HEK293 (cell line): ENCODE results near the gene RASA1.

Experiments used
- CTCF ChIA-PET: fragments of 350-600 bp; formaldehyde crosslinking; extraction: SDS; loops from one replicate; lab custom pipeline; 2021; ENCODE audit warnings: antibody characterized with exemption; lab: Yijun Ruan, JAX
- POLR2A ChIA-PET: fragments of 300-600 bp; formaldehyde crosslinking; extraction: SDS; loops from one replicate; lab custom pipeline; 2020; ENCODE audit warnings: antibody characterized with exemption, inconsistent platforms; lab: Yijun Ruan, JAX
- H3K27ac ChIP-seq: fragments of 200-500 bp; sonication (Bioruptor generic); 2 replicates; pipeline ENCODE4 v1.5.1; 2014; ENCODE audit warnings: low read depth, low read length, control low read depth, inconsistent platforms; ENCODE audit errors: extremely low read depth
- H3K36me3 ChIP-seq, 2 experiments: fragments of 200-500 bp in 1 of 2; sonication (Bioruptor generic) in 1 of 2; 1 replicate in 1 of 2; 2 replicates in 1 of 2; pipeline ENCODE4 v1.5.1; 2014 to 2017; ENCODE audit warnings: inconsistent platforms in 2 of 2, low read length in 2 of 2; ENCODE audit not compliant: control insufficient read depth in 2 of 2, insufficient read depth in 1 of 2
- H3K4me1 ChIP-seq: fragments of 200-500 bp; sonication (Bioruptor generic); 2 replicates; pipeline ENCODE4 v1.5.1; 2014; ENCODE audit warnings: mild to moderate bottlenecking, low read length, inconsistent platforms; ENCODE audit not compliant: control insufficient read depth, insufficient read depth
- H3K4me3 ChIP-seq: 2 replicates; pipeline ENCODE4 v1.5.1; 2011; ENCODE audit warnings: low read depth, mild to moderate bottlenecking, control low read depth, low read length, moderate library complexity
- H3K9me3 ChIP-seq: fragments of 200-500 bp; sonication (Bioruptor generic); 2 replicates; pipeline ENCODE4 v1.5.1; 2014; ENCODE audit warnings: low read depth, low read length, inconsistent platforms; ENCODE audit not compliant: control insufficient read depth, insufficient read depth
- ATF2 ChIP-seq: fragments of 450-650 bp; formaldehyde crosslinking; IDR thresholded peaks from 2 replicates; pipeline ENCODE4 v1.5.1; 2016; ENCODE audit warnings: missing biosample characterization, missing genetic modification characterization, low read depth
- EGR2 ChIP-seq: fragments of 450-650 bp; formaldehyde crosslinking; IDR thresholded peaks from 2 replicates; pipeline ENCODE4 v1.5.1; 2016; ENCODE audit warnings: low read depth, missing biosample characterization, missing genetic modification characterization
- GLIS2 ChIP-seq: fragments of 450-650 bp; formaldehyde crosslinking; IDR thresholded peaks from 2 replicates; pipeline ENCODE4 v1.5.1; 2016; ENCODE audit warnings: missing biosample characterization, missing genetic modification characterization
- KLF9 ChIP-seq: fragments of 450-650 bp; formaldehyde crosslinking; IDR thresholded peaks from 2 replicates; pipeline ENCODE4 v1.5.1; 2016; ENCODE audit warnings: missing biosample characterization, missing genetic modification characterization, low read depth
- PRDM2 ChIP-seq: fragments of 450-650 bp; formaldehyde crosslinking; IDR thresholded peaks from 2 replicates; pipeline ENCODE4 v1.5.1; 2016; ENCODE audit warnings: missing biosample characterization, missing genetic modification characterization, borderline replicate concordance
- REPIN1 ChIP-seq: fragments of 450-650 bp; formaldehyde crosslinking; IDR thresholded peaks from 2 replicates; pipeline ENCODE4 v1.5.1; 2017; ENCODE audit warnings: missing biosample characterization, missing genetic modification characterization, low read depth
- YY1 ChIP-seq: fragments of 450-650 bp; formaldehyde crosslinking; IDR thresholded peaks from 2 replicates; pipeline ENCODE4 v1.5.1; 2018; ENCODE audit warnings: missing biosample characterization, missing genetic modification characterization
- YY2 ChIP-seq: fragments of 450-650 bp; formaldehyde crosslinking; IDR thresholded peaks from 2 replicates; pipeline ENCODE4 v1.5.1; 2016; ENCODE audit warnings: missing biosample characterization, missing genetic modification characterization
- ZBTB17 ChIP-seq: fragments of 450-650 bp; formaldehyde crosslinking; IDR thresholded peaks from 2 replicates; pipeline ENCODE4 v1.5.1; 2016; ENCODE audit warnings: missing biosample characterization, missing genetic modification characterization
- ZBTB20 ChIP-seq: fragments of 450-650 bp; formaldehyde crosslinking; IDR thresholded peaks from 2 replicates; pipeline ENCODE4 v1.5.1; 2016; ENCODE audit warnings: missing biosample characterization, missing genetic modification characterization
- ZFP37 ChIP-seq: fragments of 450-650 bp; formaldehyde crosslinking; IDR thresholded peaks from 2 replicates; pipeline ENCODE4 v1.5.1; 2016; ENCODE audit warnings: missing biosample characterization, missing genetic modification characterization
- ZNF350 ChIP-seq: fragments of 450-650 bp; formaldehyde crosslinking; IDR thresholded peaks from 2 replicates; pipeline ENCODE4 v1.5.0; 2017; ENCODE audit warnings: missing biosample characterization, mild to moderate bottlenecking, missing genetic modification characterization
- ZNF416 ChIP-seq: fragments of 450-650 bp; formaldehyde crosslinking; IDR thresholded peaks from 2 replicates; pipeline ENCODE4 v1.5.1; 2016; ENCODE audit warnings: missing biosample characterization, missing genetic modification characterization
- ZNF530 ChIP-seq: fragments of 450-650 bp; formaldehyde crosslinking; IDR thresholded peaks from 2 replicates; pipeline ENCODE4 v1.5.1; 2016; ENCODE audit warnings: low read depth, missing biosample characterization, missing genetic modification characterization
- ZNF600 ChIP-seq: fragments of 450-650 bp; formaldehyde crosslinking; IDR thresholded peaks from 2 replicates; pipeline ENCODE4 v1.5.1; 2016; ENCODE audit warnings: missing biosample characterization, missing genetic modification characterization
- ZNF629 ChIP-seq: fragments of 450-650 bp; formaldehyde crosslinking; IDR thresholded peaks from 2 replicates; pipeline ENCODE4 v1.5.1; 2017; ENCODE audit warnings: missing biosample characterization, missing genetic modification characterization
- ZNF654 ChIP-seq: fragments of 450-650 bp; formaldehyde crosslinking; IDR thresholded peaks from 2 replicates; pipeline ENCODE4 v1.5.1; 2016; ENCODE audit warnings: low read depth, missing biosample characterization, missing genetic modification characterization
- ZNF664 ChIP-seq: fragments of 450-650 bp; formaldehyde crosslinking; IDR thresholded peaks from 2 replicates; pipeline ENCODE4 v1.5.1; 2016; ENCODE audit warnings: missing biosample characterization, missing genetic modification characterization
- ZNF677 ChIP-seq: fragments of 450-650 bp; IDR thresholded peaks from 2 replicates; pipeline ENCODE4 v1.5.0; 2018; ENCODE audit warnings: missing biosample characterization, mild to moderate bottlenecking, missing genetic modification characterization, moderate library complexity
- ZNF785 ChIP-seq: fragments of 450-650 bp; formaldehyde crosslinking; IDR thresholded peaks from 2 replicates; pipeline ENCODE4 v1.5.1; 2016; ENCODE audit warnings: missing biosample characterization, missing genetic modification characterization
- TF ChIP-seq, protein P1 (sequence below): fragments of 450-650 bp; formaldehyde crosslinking; IDR thresholded peaks from 2 replicates; pipeline ENCODE4 v1.5.1; 2016; ENCODE audit warnings: missing biosample characterization, missing genetic modification characterization
- TF ChIP-seq, protein P2 (sequence below): fragments of 450-650 bp; formaldehyde crosslinking; IDR thresholded peaks from 2 replicates; pipeline ENCODE4 v1.5.1; 2016; ENCODE audit warnings: missing biosample characterization, missing genetic modification characterization
- TF ChIP-seq, protein P3 (sequence below): fragments of 450-650 bp; formaldehyde crosslinking; IDR thresholded peaks from 2 replicates; pipeline ENCODE4 v1.5.1; 2016; ENCODE audit warnings: missing biosample characterization, missing genetic modification characterization

RASA1 gene

DNA sequence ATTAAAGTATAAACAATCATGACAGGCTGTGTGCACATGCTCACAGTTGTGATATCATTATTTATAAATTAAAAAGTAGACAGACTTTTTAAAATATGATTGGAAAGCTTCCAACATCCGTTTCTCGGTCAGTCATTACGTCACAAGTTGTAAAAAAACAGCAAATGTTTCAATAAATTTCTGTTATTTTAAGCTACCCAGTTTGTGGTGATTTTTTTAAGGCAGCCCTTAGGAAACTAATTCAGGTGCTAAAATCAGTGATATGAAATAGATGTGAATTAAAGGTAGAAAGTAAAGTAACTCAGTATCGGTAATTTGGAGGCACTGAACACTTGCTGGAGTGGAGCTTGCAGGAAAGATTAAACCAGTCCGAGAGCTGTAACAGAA is 143.9 kb downstream of the RASA1 start:
- Histone ChIP-seq H3K4me1 (peaks cover 5% of the 10 kb centered on the region; the same call in 1 of the 2 replicates), H3K36me3 (peaks cover 29 to 45% of the 10 kb centered on the region in 2 experiments; a peak in 2 of 3 replicates)
- no peak for TF ChIP-seq ZBTB20 (tag by site-specific recombination)
- no peak for TF ChIP-seq YY1
- no peak for TF ChIP-seq GLIS2 (tag by site-specific recombination)
- TF ChIP-seq ZNF785: no peak
- TF ChIP-seq KLF9 (tag by site-specific recombination): no peak
- TF ChIP-seq, protein P1, sequence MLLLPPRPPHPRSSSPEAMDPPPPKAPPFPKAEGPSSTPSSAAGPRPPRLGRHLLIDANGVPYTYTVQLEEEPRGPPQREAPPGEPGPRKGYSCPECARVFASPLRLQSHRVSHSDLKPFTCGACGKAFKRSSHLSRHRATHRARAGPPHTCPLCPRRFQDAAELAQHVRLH (tag by site-specific recombination): no peak
- no peak for TF ChIP-seq ZNF654
- TF ChIP-seq EGR2 (tag by site-specific recombination): no peak
- no peak for TF ChIP-seq ZNF530
- peak; percentile 78 for TF ChIP-seq ATF2 (tag by site-specific recombination)
- no peak for TF ChIP-seq ZNF600 (tag by site-specific recombination)
- TF ChIP-seq YY2 (tag by site-specific recombination): no peak
- TF ChIP-seq ZNF416 (tag by site-specific recombination): no peak
- TF ChIP-seq ZFP37 (tag by site-specific recombination): no peak
- no peak for TF ChIP-seq ZNF677
- TF ChIP-seq ZNF350: no peak
- TF ChIP-seq, protein P2, sequence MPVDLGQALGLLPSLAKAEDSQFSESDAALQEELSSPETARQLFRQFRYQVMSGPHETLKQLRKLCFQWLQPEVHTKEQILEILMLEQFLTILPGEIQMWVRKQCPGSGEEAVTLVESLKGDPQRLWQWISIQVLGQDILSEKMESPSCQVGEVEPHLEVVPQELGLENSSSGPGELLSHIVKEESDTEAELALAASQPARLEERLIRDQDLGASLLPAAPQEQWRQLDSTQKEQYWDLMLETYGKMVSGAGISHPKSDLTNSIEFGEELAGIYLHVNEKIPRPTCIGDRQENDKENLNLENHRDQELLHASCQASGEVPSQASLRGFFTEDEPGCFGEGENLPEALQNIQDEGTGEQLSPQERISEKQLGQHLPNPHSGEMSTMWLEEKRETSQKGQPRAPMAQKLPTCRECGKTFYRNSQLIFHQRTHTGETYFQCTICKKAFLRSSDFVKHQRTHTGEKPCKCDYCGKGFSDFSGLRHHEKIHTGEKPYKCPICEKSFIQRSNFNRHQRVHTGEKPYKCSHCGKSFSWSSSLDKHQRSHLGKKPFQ (tag by site-specific recombination): no peak
- peak; percentile 42; the same call in 1 of the 2 replicates for TF ChIP-seq ZNF629 (tag by site-specific recombination)
- no peak for TF ChIP-seq PRDM2 (tag by site-specific recombination)
- no peak for TF ChIP-seq REPIN1 (tag by site-specific recombination)
- no peak for TF ChIP-seq ZNF664 (tag by site-specific recombination)
- TF ChIP-seq, protein P3, sequence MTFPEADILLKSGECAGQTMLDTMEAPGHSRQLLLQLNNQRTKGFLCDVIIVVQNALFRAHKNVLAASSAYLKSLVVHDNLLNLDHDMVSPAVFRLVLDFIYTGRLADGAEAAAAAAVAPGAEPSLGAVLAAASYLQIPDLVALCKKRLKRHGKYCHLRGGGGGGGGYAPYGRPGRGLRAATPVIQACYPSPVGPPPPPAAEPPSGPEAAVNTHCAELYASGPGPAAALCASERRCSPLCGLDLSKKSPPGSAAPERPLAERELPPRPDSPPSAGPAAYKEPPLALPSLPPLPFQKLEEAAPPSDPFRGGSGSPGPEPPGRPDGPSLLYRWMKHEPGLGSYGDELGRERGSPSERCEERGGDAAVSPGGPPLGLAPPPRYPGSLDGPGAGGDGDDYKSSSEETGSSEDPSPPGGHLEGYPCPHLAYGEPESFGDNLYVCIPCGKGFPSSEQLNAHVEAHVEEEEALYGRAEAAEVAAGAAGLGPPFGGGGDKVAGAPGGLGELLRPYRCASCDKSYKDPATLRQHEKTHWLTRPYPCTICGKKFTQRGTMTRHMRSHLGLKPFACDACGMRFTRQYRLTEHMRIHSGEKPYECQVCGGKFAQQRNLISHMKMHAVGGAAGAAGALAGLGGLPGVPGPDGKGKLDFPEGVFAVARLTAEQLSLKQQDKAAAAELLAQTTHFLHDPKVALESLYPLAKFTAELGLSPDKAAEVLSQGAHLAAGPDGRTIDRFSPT (tag by site-specific recombination): no peak
- TF ChIP-seq ZBTB17: peak; percentile 30; the same call in 1 of the 2 replicates
- TF ChIP-seq, all 188 proteins: peak for 3
- H3K4me3 ChIP-seq: peak overlapping the region; percentile 93
- H3K9me3 ChIP-seq: no peaks in the 10 kb centered on the region
- CTCF ChIA-PET: no interaction called here
- POLR2A ChIA-PET: interaction anchor here (1.2 to 1.9 kb wide), 2 partner anchors 11 to 144 kb away, joined by 3 to 7 read pairs; partner anchors contain the start of gene RASA1
- peak overlapping the region; percentile 47; the same call in 1 of the 2 replicates for H3K27ac ChIP-seq
